ENCODE results near the gene AKT1.

The AKT1 gene

GRCh38 chr14:104771374-104771773, 24.2 kb downstream of the AKT1 start:
- no peak for FAIRE-seq

- no peak for FAIRE-seq
These were observed 24.7 kb downstream of the AKT1 start for GRCh38 chr14:104770851-104771272.

GRCh38 chr14:104770072-104770579, 25.4 kb downstream of the AKT1 start:
- no peak for FAIRE-seq

- no peak for FAIRE-seq
These were observed 26.1 kb downstream of the AKT1 start for GRCh38 chr14:104769324-104770071.

GRCh38 chr14:104768437-104769323, 26.9 kb downstream of the AKT1 start:
- FAIRE-seq: no peak

GRCh38 chr14:104767634-104767918, 28.0 kb downstream of the AKT1 start:
- FAIRE-seq: no peak

- no peak for FAIRE-seq
These were observed 28.5 kb downstream of the AKT1 start for GRCh38 chr14:104766863-104767633.

- FAIRE-seq: no peak
These were observed 29.2 kb downstream of the AKT1 start for GRCh38 chr14:104766256-104766862.

GRCh38 chr14:104765517-104765916, 30.0 kb downstream of the AKT1 start:
- FAIRE-seq: no peak

GRCh38 chr14:104758981-104759969, 36.3 kb downstream of the AKT1 start:
- no peak for FAIRE-seq

GRCh38 chr14:104757681-104758392, 37.7 kb downstream of the AKT1 start:
- FAIRE-seq: no peak

GRCh38 chr14:104757238-104757585, 38.3 kb downstream of the AKT1 start:
- no peak for FAIRE-seq

- FAIRE-seq: no peak
These were observed 38.9 kb downstream of the AKT1 start for GRCh38 chr14:104756477-104757237.

GRCh38 chr14:104755621-104756020, 39.9 kb downstream of the AKT1 start:
- no peak for FAIRE-seq

- FAIRE-seq: no peak
These were observed 41.2 kb downstream of the AKT1 start for GRCh38 chr14:104754213-104754851.

- FAIRE-seq: no peak
These were observed 41.9 kb downstream of the AKT1 start for GRCh38 chr14:104753528-104754212.

GRCh38 chr14:104752735-104753527, 42.6 kb downstream of the AKT1 start, which contains the start of gene SIVA1:
Gene SIVA1 (plus strand): TSS chr14:104753147. CDS start chr14:104753202, 55 bp downstream.
- peak; percentile 94 for FAIRE-seq

- FAIRE-seq: no peak
These were observed 43.2 kb downstream of the AKT1 start for GRCh38 chr14:104752423-104752734.

Measured in endometrium (tissue), 2 donors.